ENCODE data around the gene AGFG2. TPM values are rescaled to one million over a fixed set of nuclear protein-coding genes. Genes with fewer than 3 reads are reported as not detected.

Gene AGFG2
- total and polyA plus RNA-seq, 10 of the 15 experiments (the other 5 are each of a cell fraction or from before 2014, with no cell fraction given) = 0.90 to 71.5 (median 25.4) TPM

DNA sequence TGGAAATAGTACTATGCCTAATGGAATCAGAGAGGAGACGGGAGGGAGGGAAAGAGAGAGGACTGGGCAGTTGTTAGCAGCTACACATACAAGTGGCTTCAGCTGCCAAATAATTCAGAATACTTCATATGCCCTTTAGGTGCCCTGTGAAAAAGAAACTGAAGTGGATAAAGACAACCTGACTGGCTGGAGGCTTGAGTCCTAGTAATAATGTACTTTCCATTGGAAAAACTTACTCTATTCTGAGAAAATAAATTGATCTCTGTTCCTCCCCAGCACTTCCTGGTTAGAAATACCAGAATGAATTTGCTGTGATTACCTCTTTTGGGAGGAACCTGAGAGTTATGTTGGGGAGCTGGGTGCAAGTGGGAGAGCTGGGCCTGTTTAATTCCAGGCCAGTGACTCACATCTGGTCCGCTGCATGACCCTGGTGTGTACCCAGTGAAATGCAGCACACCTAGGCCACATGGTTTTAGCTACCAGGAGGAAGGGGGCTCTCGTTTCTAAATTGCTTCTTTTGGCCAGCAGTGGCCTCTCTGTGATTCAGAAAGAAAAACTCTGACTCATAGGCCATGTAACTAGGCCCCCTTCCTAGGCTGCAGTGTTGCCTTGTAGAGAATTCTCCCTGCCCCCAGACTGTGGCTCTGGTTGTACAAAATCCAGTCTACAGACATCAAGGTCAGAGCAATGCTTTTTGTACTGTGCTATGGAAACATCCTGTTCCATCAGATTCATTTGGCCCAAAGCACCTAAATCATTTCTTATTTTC is 6.5 kb downstream of the AGFG2 start (continued):
- TF ChIP-seq, protein P1, sequence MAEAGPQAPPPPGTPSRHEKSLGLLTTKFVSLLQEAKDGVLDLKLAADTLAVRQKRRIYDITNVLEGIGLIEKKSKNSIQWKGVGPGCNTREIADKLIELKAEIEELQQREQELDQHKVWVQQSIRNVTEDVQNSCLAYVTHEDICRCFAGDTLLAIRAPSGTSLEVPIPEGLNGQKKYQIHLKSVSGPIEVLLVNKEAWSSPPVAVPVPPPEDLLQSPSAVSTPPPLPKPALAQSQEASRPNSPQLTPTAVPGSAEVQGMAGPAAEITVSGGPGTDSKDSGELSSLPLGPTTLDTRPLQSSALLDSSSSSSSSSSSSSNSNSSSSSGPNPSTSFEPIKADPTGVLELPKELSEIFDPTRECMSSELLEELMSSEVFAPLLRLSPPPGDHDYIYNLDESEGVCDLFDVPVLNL (IDR thresholded peaks at IDR 0.05; ENCODE audit: low read depth, low read length) = no peak
- TF ChIP-seq ZNF217 (IDR thresholded peaks at IDR 0.05) (no peak), IRF4 (IDR thresholded peaks at IDR 0.05; ENCODE audit: low read depth, low read length) (no peak; the same call in none of the 2 replicates), ESRRA (IDR thresholded peaks at IDR 0.05; ENCODE audit: low read length) (no peak), SREBF1 (IDR thresholded peaks at IDR 0.05; ENCODE audit: low read length) (no peak), BRCA1 (IDR thresholded peaks at IDR 0.05; ENCODE audit: low read depth, low read length) (no peak), STAT1 (conservative IDR thresholded peaks at IDR 0.05) (no peak), TAF1 (IDR thresholded peaks at IDR 0.05; ENCODE audit: borderline replicate concordance, low read depth, low read length) (peak; percentile 45; the same call in 1 of the 2 replicates), MYC (IDR thresholded peaks at IDR 0.05; ENCODE audit: insufficient read depth, insufficient read length, insufficient replicate concordance, low read length, severe bottlenecking) (no peak), CREB1 (IDR thresholded peaks at IDR 0.05; ENCODE audit: low read depth) (no peak), SMAD5 (IDR thresholded peaks at IDR 0.05; ENCODE audit: low read depth) (no peak; the same call in 1 of the 2 replicates), PML (IDR thresholded peaks at IDR 0.05; ENCODE audit: low read length) (no peak), NBN (IDR thresholded peaks at IDR 0.05) (peak; percentile 61; the same call in 1 of the 2 replicates), NRF1 (conservative IDR thresholded peaks at IDR 0.05; ENCODE audit: low read depth, low read length) (no peak), CREM (IDR thresholded peaks at IDR 0.05; ENCODE audit: low read depth) (peak; percentile 62; the same call in 1 of the 2 replicates), NFXL1 (IDR thresholded peaks at IDR 0.05; ENCODE audit: borderline replicate concordance) (no peak)
- TF ChIP-seq, protein P2, sequence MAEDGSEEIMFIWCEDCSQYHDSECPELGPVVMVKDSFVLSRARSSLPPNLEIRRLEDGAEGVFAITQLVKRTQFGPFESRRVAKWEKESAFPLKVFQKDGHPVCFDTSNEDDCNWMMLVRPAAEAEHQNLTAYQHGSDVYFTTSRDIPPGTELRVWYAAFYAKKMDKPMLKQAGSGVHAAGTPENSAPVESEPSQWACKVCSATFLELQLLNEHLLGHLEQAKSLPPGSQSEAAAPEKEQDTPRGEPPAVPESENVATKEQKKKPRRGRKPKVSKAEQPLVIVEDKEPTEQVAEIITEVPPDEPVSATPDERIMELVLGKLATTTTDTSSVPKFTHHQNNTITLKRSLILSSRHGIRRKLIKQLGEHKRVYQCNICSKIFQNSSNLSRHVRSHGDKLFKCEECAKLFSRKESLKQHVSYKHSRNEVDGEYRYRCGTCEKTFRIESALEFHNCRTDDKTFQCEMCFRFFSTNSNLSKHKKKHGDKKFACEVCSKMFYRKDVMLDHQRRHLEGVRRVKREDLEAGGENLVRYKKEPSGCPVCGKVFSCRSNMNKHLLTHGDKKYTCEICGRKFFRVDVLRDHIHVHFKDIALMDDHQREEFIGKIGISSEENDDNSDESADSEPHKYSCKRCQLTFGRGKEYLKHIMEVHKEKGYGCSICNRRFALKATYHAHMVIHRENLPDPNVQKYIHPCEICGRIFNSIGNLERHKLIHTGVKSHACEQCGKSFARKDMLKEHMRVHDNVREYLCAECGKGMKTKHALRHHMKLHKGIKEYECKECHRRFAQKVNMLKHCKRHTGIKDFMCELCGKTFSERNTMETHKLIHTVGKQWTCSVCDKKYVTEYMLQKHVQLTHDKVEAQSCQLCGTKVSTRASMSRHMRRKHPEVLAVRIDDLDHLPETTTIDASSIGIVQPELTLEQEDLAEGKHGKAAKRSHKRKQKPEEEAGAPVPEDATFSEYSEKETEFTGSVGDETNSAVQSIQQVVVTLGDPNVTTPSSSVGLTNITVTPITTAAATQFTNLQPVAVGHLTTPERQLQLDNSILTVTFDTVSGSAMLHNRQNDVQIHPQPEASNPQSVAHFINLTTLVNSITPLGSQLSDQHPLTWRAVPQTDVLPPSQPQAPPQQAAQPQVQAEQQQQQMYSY (CRISPR knock-in tag; IDR thresholded peaks at IDR 0.05) = no peak
- TF ChIP-seq, protein P3, sequence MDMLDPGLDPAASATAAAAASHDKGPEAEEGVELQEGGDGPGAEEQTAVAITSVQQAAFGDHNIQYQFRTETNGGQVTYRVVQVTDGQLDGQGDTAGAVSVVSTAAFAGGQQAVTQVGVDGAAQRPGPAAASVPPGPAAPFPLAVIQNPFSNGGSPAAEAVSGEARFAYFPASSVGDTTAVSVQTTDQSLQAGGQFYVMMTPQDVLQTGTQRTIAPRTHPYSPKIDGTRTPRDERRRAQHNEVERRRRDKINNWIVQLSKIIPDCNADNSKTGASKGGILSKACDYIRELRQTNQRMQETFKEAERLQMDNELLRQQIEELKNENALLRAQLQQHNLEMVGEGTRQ (IDR thresholded peaks at IDR 0.05; ENCODE audit: borderline replicate concordance, low read depth, low read length) = no peak
- TF ChIP-seq, protein P4, sequence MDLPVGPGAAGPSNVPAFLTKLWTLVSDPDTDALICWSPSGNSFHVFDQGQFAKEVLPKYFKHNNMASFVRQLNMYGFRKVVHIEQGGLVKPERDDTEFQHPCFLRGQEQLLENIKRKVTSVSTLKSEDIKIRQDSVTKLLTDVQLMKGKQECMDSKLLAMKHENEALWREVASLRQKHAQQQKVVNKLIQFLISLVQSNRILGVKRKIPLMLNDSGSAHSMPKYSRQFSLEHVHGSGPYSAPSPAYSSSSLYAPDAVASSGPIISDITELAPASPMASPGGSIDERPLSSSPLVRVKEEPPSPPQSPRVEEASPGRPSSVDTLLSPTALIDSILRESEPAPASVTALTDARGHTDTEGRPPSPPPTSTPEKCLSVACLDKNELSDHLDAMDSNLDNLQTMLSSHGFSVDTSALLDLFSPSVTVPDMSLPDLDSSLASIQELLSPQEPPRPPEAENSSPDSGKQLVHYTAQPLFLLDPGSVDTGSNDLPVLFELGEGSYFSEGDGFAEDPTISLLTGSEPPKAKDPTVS (IDR thresholded peaks at IDR 0.05; ENCODE audit: low read depth, low read length) = no peak
- TF ChIP-seq, protein P5, sequence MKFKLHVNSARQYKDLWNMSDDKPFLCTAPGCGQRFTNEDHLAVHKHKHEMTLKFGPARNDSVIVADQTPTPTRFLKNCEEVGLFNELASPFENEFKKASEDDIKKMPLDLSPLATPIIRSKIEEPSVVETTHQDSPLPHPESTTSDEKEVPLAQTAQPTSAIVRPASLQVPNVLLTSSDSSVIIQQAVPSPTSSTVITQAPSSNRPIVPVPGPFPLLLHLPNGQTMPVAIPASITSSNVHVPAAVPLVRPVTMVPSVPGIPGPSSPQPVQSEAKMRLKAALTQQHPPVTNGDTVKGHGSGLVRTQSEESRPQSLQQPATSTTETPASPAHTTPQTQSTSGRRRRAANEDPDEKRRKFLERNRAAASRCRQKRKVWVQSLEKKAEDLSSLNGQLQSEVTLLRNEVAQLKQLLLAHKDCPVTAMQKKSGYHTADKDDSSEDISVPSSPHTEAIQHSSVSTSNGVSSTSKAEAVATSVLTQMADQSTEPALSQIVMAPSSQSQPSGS (IDR thresholded peaks at IDR 0.05; ENCODE audit: low read length) = no peak
- TF ChIP-seq, protein P6, sequence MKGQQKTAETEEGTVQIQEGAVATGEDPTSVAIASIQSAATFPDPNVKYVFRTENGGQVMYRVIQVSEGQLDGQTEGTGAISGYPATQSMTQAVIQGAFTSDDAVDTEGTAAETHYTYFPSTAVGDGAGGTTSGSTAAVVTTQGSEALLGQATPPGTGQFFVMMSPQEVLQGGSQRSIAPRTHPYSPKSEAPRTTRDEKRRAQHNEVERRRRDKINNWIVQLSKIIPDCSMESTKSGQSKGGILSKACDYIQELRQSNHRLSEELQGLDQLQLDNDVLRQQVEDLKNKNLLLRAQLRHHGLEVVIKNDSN (IDR thresholded peaks at IDR 0.05; ENCODE audit: borderline replicate concordance, extremely low read length, insufficient read depth, low read depth, low read length) = no peak

Data from GM12878 (cell line).